Measurements from ENCODE around the gene SPSB1.

Gene SPSB1

DNA sequence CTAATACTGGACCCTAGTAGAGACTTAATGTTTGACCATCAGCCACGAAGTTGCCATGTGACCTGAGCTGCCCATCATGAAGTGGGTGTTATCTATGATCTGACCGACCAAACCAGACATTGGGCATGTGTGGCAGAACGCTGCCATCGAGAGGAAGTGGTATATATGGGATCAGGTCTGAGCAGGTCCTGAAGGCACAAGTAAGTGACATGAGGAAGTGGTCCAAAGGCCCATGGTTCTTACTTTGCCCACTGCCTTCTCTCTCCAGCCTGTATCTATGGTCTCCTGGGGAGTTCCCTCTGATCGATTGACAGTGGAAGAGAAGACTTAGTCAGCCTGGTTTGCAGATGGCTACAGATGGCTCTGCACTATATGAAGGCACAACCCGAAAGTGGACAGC, 7.9 kb downstream of the SPSB1 start:
- DNase-seq (ENCODE audit: low spot score) = no peak

DNA sequence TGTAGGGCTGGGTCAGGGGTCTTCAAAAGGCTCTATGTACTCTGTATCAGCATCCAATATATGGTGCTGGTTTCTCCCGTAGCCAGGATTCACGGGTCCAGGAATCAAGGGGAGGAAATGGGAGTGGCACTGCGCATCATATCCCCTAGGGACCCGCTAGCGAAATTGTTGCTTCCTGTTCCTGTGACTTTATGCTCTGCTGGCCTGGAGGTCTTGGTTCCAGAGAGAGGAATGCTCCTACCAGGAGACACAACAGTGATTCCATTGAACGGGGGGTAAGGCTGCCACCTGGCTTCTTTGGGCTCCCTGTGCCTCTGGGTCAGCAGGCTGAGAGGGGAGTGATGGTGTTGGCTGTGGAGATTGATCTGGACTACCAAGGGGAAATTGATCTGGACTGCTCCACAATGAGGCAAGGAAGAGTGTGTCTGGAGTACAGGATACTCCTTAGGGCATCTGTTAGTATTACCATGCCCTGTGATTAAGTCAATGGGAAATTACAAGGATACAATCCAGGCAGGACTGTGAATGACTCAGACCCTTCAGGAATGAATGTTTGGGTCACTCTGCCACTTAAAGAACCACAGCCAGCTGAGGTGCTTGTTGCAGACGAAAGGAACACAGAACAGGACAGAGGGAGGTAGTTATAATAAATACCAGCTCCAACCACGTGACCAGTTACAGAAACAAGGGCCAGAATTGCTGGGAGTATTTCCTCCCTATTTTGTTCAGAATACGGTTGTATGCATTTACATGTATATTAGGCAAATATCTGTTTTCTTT, 10.2 kb downstream of the SPSB1 start:
- DNase-seq (ENCODE audit: low spot score) = no peak

DNA sequence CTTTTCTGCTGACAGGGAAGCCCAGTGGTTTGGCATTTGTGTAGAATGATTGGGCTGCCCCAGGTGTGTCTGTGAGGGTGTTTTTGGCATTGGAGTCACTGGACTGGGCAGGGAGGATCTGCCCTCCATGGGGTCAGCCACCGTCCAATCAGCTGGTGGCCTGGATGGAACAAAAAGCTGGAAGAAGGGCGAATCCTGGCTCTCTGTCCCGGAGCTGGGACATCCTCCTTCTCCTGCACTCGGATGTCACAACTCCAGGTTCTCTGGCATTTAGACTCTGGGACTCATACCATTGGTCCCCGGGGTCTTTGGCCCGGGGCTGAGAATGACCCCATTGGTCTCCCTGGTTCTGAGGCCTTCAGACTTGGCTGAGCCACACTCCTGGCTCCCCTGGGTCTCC, 11.2 kb downstream of the SPSB1 start:
- no peak for DNase-seq (ENCODE audit: low spot score)

DNA sequence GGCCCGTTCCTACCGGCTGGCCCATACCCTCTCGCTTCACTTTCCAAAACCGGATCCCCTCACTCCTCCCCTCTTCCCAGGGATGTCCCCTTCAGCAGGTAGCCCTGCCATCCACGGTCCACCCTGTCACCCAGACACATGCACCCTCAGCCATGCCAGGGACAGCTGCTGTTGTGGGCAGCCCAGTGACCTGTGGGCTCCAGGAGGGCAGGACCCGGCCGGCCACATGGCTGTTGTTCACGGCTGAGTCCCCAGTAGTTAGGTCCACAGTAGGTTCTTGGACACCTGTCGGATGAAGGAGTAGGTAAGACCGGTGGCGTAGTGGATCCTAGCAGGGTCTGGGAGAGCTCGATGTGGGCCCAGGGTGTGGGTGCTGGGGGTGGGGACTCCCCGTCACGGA, 12.5 kb downstream of the SPSB1 start:
- DNase-seq (ENCODE audit: low spot score) = no peak

DNA sequence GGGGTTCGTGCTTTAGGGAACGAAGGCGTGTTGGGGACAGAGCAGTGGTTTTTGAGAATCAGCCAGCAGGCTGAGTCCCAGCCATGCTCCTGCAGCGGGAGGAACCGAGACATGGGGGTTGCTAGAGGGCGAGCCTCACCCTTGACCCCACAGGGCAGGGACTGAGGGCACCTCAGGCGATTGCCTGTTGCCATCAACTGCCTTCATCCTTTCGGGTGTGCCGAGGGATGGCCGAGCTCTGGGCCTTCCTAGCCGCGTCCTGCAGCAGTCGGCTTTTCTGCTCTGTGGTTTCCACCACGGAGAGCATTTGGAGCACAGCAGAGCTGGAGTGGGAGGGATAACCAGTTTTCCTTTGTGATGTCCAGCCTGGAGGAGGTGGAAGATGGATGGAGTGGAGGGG, 13.3 kb downstream of the SPSB1 start:
- no peak for DNase-seq (ENCODE audit: low spot score)

DNA sequence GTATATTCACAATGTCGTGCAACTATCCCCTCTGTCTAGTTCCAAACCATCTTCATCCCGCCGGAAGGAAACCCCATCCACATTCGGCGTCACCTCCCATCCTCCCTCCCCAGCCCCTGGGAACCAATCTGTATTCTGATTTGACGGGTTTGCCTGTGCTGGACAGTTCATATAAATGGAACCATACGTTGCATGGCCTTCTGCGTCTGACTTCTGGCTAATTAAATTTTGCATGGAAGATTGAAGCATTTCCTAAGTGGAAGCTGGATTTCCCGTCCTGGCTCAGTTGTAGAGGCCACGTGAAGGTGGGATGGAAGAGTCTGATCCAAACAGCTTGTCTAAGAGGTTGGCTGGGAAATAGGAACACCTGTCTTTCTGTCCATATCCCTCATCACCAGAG, 14.6 kb downstream of the SPSB1 start:
- DNase-seq (ENCODE audit: low spot score) = no peak

DNA sequence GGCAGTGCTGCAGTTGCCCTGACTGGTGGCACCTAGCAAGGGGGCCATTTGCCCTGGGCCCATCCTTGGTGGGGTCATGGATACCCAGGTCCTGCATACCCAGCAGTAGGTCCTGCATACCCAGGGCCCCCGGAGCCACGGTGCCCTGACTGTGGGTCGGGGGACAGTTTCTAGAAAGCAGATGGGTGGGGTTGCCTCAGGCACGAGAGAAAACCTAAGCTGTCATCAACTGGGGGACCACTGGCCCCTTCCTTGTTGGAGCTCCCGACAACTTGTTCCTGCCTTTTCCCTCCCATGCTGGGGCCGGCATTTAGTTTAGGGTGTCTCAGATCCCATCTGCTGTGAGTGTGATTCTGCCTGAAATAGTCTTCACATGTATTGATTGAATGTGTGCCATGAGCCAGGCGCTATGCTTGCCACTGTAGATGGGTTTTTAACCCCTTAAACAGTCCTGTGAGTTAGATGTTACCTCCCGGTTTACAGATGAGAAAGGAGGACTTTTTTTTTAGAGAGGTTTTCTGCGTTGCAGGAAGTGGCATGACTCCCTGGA, 15.6 kb downstream of the SPSB1 start:
- no peak for DNase-seq (ENCODE audit: low spot score)

DNA sequence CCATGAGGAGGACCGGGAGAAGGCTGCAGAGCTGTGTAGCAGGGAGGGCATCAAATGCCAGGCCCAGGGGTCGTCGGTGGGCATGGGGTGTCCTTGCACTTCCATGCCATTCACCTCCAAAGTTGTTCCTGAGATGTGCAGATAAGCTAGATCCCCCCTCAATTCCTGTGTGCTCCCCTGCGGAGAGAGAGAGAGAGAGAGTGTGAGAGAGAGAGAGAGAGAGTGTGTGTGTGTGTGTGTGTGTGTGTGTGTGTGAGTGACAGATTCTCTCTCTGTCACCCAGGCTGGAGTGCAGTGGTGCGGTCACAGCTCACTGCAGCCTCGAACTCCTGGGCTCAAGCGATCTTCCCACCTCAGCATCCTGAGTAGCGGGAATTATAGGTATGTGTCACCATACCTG, 16.4 kb downstream of the SPSB1 start:
- no peak for DNase-seq (ENCODE audit: low spot score)

DNA sequence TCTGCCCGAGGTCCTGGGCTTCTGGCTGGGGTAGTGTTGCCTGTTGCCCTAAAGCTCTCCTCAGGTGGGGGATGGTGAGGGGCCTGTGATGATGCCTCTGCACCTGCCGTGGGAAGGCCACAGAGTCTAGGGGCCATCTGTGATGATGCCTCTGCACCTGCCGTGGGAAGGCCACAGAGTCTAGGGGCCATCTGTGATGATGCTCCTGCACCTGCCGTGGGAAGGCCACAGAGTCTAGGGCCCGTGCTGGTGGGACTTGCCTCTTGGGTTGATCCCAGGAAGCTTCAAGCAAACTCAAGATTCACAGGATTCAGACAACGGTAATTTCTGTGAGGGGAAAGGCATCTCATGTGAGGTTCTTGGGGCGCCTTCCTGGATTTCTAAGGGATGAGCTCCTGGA, 17.3 kb downstream of the SPSB1 start:
- no peak for DNase-seq (ENCODE audit: low spot score)

DNA sequence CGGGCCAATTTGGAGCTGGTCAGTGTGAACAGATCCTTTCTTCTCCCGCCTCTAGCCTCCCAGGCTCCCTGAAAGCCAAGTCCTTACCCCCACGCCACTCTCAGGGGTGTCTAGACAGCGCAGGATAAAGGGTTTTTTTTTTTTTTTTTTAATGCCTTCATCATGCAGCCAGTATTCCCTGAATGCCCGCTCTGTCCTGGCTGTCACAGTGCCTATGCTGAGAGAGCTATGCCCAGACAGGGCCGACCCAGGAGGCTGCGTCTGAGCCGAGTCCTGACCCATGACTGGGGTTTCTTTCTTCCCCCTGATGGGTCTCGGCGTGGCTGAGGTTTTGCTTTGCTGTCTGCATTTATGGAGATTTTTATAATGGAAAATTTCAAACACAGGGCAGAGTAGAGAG, 18.3 kb downstream of the SPSB1 start:
- DNase-seq (ENCODE audit: low spot score) = no peak

DNA sequence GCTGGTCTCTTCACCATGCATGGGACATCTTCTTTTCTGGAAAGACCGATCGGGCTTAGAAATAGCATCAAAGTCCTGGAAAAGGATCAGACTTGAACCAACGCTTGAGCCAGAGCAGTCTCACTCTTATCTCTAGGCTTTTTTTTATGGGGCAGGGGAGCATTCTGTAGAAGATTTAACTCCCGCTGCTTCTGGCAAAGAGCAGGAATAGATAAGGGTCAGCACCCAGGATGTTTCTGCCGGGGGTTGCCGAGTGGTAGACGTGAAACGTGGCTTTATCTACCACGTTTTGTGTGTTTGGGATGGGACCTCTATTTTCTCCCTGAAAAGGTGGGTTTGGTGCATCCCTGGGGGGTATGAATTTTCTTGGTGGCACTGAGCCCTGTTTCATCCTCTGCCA, 18.8 kb downstream of the SPSB1 start:
- DNase-seq (ENCODE audit: low spot score) = no peak

DNA sequence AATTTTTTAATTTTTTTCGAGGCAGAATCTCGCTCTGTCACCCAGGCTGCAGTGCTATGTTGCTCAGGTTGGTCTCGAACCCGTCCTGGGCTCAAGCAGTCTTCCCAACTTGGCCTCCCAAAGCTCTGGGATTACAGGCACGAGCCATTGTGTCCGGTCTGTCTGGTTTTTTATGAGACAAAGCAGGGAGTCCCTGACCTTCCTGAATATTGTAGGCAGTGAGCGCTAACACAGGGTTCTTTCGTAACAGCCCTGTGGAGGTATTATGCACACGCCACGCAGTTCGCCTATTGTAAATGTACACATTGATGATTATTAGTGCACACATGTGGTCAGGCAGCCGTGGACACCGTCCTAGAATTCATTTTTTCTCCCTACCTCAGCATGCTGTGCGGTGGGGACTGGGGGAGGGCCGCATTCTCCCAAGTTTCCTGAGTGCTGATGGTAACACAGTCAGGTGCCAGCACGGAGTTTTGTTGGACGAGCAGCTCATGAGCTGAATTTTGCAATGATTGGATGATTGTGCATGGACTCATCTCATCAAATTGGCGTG, 19.6 kb downstream of the SPSB1 start:
- no peak for DNase-seq (ENCODE audit: low spot score)

DNA sequence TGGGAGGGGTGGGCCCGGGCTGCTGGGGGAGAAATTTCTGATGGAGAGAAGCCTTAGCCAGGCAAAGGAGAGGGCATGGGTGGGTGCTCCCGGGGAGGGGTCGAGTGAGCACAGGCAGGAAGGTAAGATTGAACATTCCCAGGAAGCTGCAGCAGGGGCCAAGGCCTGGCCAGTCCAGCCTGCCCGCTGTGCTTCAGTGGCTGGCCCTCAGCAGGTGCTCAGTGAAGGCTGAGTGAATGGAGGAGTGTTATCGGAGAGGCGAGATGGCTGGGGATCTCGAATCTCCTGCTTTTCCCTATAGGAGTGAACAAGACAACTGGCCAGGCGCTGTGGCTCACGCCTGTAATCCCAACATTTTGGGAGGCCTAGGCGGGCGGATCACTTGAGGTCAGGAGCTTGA, 20.9 kb downstream of the SPSB1 start:
- DNase-seq (ENCODE audit: low spot score) = no peak

DNA sequence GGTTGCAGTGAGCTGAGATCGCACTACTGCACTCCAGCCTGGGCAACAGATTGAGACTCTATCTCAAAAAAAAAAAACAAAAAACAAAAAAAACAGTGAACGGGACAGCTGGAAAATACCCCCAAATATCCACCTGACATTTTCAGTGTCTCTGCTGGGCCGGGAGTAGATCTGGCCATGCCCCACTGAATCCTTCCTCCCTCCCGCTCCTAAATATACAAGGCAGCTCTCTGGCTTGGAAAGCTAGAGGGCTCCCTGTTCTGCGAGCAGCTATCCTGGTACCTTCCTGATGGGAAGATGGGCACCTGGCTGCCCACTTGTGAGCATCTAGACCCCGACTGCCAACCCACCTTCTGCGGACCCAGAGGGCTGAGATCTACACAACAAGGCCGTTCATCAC, 21.4 kb downstream of the SPSB1 start:
- no peak for DNase-seq (ENCODE audit: low spot score)

DNA sequence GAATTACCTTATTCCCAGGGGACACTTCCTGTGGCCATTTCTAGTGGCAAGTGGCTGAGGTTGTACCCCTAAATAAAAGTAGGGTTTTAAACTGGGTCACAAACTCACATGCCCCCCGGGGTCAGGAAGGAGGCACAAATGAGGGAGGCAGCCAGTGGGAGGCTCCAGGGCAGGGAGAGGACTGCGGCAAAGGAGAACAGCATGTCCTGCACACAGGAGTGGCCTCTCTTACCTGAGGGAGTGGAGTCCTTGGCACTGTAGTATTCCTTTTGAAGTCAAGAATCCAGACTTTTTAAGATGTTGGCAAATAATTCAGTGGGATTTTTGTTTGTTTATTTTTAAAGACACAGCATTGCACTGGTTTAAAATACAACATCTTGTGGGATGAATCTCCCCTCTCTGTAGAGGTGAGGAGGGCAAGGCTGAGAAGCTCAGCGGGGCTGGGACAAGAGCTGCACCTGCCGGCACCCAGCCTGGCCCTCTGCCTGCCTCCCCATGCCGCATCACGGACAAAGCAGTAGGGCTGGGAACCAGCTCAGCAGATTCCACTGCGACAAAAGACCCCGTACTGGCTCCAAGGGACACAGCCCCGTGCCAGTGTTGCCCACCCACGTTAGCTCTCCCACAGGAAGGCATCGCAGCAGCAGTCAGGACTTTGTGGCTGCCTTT, 22.2 kb downstream of the SPSB1 start:
- DNase-seq (ENCODE audit: low spot score) = no peak

DNA sequence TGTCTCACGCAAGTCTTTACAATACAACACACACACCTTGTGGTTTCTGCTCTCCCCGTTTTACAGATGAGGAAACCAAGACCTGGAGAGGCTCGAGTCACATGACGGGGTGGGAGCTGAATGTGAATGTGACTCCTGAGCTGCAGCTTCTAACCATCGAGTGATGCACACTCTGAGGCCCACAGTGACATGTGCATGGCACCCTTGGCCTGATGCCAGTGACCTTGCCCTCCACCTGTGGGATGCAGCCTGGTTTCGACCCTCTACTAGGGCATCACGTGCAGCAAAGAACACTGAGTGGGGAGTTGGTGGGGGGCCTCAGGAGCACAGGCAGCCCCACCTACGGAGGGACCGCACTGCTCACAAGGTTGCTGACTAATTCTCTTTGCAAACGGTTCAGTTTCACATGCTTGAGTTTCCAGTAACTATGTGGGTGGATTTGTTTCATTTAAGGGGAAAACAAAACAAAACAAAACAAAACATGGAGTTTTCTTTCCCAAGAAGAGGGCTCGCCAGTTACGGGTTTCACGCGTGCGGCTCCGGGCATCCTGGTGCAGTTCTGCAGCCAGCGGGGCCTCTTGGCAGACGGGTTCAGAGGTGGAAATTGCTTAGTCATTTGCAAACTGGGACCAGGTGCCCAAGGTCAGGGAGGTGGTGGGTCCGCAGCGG, 22.9 kb downstream of the SPSB1 start:
- no peak for DNase-seq (ENCODE audit: low spot score)

DNA sequence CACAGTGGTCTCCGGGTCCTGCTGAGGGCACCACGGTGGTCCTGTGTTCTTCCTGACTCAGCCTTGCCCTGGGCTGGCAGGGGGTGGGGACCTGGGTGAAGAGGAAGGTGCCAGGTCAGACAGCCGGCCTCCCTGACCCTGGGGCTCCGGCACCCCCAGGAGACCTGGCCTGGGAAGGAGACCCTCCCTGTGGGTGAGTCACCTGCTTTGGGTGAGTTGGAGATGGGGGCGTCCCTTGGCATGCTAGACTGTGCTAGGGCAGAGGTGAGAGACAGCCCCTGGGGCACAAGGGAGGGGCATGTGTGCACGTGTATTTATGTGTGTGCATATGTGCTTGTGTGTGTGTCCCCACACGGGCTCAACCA, 23.4 kb downstream of the SPSB1 start:
- no peak for DNase-seq (ENCODE audit: low spot score)

DNA sequence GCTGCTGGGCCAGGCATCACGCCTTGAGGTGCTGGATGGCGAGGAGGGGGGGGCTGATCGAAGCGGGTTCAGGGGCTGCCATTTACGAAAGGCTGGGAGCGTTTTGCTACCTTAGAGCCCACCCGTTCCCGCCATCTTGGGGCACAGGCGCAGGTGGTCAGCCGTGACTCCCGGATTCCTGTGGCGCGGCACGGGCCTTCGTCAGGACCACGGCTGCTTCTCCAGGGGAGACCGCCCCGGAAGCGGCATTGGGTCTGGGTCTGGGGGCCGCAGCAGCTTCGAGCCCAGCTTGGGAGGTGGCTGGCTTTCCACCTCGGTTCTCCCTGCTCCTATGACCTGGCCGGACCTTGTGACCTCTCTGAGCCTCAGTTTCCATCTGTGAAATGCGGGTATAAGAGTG, 23.8 kb downstream of the SPSB1 start:
- no peak for DNase-seq (ENCODE audit: low spot score)

DNA sequence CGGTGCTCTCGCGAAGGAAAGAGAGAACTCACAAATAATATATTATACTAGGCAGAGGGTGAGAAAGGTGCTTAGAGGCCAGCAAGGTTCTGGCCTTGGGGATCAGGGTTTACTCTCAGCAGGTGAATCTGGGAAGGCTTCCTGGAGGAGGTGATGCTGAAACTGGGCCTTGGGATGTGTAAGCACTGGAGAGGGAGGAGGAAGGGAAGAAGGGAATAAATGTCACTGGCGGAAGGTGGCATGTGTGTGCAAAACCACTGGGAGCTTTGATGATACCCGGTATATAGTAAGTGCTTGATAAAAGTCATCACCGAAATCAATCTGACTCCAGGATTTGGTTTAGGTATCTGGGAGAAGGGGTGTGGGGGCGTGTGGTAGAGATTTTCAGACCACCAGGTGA, 24.4 kb downstream of the SPSB1 start:
- no peak for DNase-seq (ENCODE audit: low spot score)

DNA sequence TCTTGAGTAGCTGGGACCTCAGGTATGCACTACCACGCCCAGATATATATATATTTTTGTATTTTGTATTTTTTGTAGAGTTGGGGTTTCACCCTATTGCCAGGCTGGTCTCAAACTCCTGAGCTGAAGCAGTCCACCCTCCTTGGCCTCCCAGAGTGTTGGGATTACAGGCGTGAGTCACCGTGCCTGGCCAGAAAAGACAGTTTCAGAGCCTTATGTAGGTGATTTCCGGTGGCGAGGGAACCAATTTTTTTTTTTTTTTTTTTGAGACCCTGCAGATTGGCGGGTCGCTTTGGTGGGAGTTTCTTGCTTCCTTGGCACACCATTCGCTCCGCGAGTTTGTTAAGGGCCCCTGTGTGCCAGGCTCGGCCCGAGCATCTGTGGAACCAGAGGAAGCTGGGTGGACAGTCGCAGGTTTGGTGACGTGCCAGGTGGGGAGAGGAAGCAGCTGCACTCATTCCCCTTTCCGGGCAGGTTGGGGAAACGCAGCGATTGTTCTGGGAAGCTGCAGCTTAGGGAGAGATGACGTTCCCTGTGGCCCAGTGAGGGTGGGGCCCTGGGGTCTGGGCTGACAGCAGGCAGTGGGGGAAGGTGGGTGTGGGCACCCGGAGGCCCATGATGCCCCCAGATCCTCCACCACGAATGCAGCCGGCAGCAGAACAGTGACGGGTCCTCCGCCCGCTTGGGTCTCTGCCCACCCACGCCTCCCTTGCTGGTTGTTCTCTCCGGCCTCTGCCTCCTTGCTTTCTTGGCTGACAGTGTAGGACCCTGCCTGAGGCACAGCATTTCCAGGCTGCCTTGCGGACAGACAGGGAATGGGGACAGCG, 25.1 kb downstream of the SPSB1 start:
- no peak for DNase-seq (ENCODE audit: low spot score)

DNA sequence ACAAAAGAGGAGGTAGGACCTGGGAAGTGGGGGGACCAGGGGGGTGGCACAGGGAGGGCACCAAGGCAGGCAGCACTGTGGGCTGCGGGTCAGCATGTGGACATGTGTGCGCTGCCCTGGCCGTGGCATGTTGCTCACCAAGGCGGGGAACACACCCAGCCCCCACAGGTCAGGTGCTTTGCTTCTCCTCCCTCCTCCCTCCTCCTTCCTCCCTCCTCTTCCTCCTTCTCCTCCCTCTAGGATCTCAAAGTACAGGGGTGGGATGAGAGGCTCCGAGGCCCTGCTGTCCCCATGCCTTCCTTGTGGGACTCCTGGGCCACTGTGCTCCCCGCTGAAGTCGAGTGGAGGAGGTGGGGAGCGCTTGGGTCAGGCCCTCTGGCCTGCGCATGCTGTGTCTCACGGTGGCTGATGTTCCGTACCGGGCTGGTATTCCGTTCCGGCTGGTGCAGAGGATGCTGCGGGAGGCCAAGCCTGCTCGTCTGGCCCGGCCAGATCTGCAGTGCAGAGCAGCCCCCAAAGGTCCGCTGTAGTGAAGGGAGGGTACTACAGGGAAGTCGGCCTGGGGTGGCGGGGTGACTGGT, 26.6 kb downstream of the SPSB1 start:
- DNase-seq (ENCODE audit: low spot score) = peak; percentile 11
